Esophagus muscularis mucosa (tissue), 3 donors: ENCODE results near the gene PRKACA.

ENCODE experiments used
- CTCF ChIP-seq, 3 experiments: fragments of 200-600 bp in 2 of 3; fragments of 450-650 bp in 1 of 3; sonication (generic) in 2 of 3; IDR thresholded peaks; one replicate each; pipeline ENCODE4 v1.5.1; 2017 to 2019; ENCODE audit warnings: antibody characterized with exemption in 3 of 3, mild to moderate bottlenecking in 2 of 3, moderate library complexity in 1 of 3
- POLR2A ChIP-seq: fragments of 450-650 bp; IDR thresholded peaks from one replicate; pipeline ENCODE4 v1.6.1; 2017; ENCODE audit warnings: antibody characterized with exemption, moderate library complexity, mild to moderate bottlenecking, low read depth
- POLR2AphosphoS5 ChIP-seq, 2 donors: sonication (generic); formaldehyde crosslinking; IDR thresholded peaks; one replicate each; pipeline ENCODE4 v1.6.1; 2017; ENCODE audit warnings: antibody characterized with exemption in 2 of 2

- TF ChIP-seq POLR2A, result no peak
- TF ChIP-seq CTCF (IDR thresholded peaks at IDR 0.05), result no peak
- no peak for TF ChIP-seq POLR2AphosphoS5 (IDR thresholded peaks at IDR 0.05)
Measured at GRCh38 chr19:14070268-14071050, 47.1 kb downstream of the PRKACA start.
